IMR-90 (cell line): ENCODE results near the gene SNAP91. TPM values are rescaled to one million over a fixed set of nuclear protein-coding genes. Genes with fewer than 3 reads are reported as not detected.
A peak's percentile ranks its signal among the peaks of the same experiment; 100 is the strongest.

Experiments used
- ATAC-seq: fragments of 200-7000 bp; cut with Tn5 transposase; 2 replicates; pipeline ENCODE4 v1.9.1; 2020; ENCODE audit warnings: low read depth, mild to moderate bottlenecking, moderate library complexity
- BruUV-seq: library from RNA; stranded (reverse); fragments of 400-500 nt; replicated peaks from 2 replicates; lab custom pipeline; 2021; lab: Mats Ljungman, UMichigan
- CTCF ChIA-PET: fragments of 300-600 bp; formaldehyde crosslinking; extraction: SDS; loops from one replicate; lab custom pipeline; 2021; ENCODE audit warnings: antibody characterized with exemption; lab: Yijun Ruan, JAX
- POLR2A ChIA-PET: fragments of 300-600 bp; sonication (Branson Sonifier 250); formaldehyde crosslinking; loops from one replicate; lab custom pipeline; 2022; ENCODE audit warnings: antibody characterized with exemption; ENCODE audit not compliant: unreplicated experiment; lab: Charles Lee
- DNase-seq: peaks from one replicate; pipeline ENCODE4 v3.0.0; 2013
- H2AFZ ChIP-seq: replicated peaks from 2 replicates; pipeline ENCODE3; 2013; ENCODE audit warnings: low read length, mild to moderate bottlenecking; ENCODE audit not compliant: poor library complexity
- H2AK5ac ChIP-seq: 2 replicates; pipeline ENCODE4 v1.6.1; 2013; ENCODE audit warnings: low read depth, low read length, inconsistent platforms
- H2AK9ac ChIP-seq: replicated peaks from 2 replicates; pipeline ENCODE3; 2013; ENCODE audit warnings: mild to moderate bottlenecking, low read depth, low read length, moderate library complexity; ENCODE audit not compliant: poor library complexity
- H2BK120ac ChIP-seq: 2 replicates; pipeline ENCODE4 v1.6.1; 2013; ENCODE audit warnings: low read depth, low read length, inconsistent platforms
- H2BK15ac ChIP-seq: 3 replicates; pipeline ENCODE4 v1.6.1; 2013; ENCODE audit warnings: low read depth, low read length, inconsistent platforms
- H2BK20ac ChIP-seq: 2 replicates; pipeline ENCODE4 v1.6.1; 2013; ENCODE audit warnings: low read depth, mild to moderate bottlenecking, inconsistent platforms, low read length, moderate library complexity
- H2BK5ac ChIP-seq: 2 replicates; pipeline ENCODE4 v1.6.1; 2013; ENCODE audit warnings: mild to moderate bottlenecking, low read depth, low read length, inconsistent platforms; ENCODE audit not compliant: poor library complexity, severe bottlenecking
- H3K14ac ChIP-seq: replicated peaks from 2 replicates; pipeline ENCODE4 v1.6.1; 2013; ENCODE audit warnings: low read depth, low read length, inconsistent platforms
- H3K18ac ChIP-seq: 2 replicates; pipeline ENCODE4 v1.6.1; 2013; ENCODE audit warnings: low read depth, low read length, control low read depth
- H3K23ac ChIP-seq: 2 replicates; pipeline ENCODE4 v1.6.1; 2013; ENCODE audit warnings: low read depth, low read length, inconsistent platforms
- H3K27ac ChIP-seq: 2 replicates; pipeline ENCODE4 v1.5.1; 2013; ENCODE audit warnings: mild to moderate bottlenecking, control low read depth, low read length; ENCODE audit not compliant: insufficient read depth
- H3K27me3 ChIP-seq: 2 replicates; pipeline ENCODE4 v1.6.1; 2013; ENCODE audit warnings: low read length; ENCODE audit not compliant: control insufficient read depth, insufficient read depth
- H3K36me3 ChIP-seq: 2 replicates; pipeline ENCODE4 v1.6.1; 2013; ENCODE audit warnings: low read length, mixed read lengths; ENCODE audit not compliant: control insufficient read depth, insufficient read depth
- H3K4ac ChIP-seq: 2 replicates; pipeline ENCODE4 v1.6.1; 2013; ENCODE audit warnings: low read depth, low read length, inconsistent platforms
- H3K4me1 ChIP-seq: 2 replicates; pipeline ENCODE4 v1.6.1; 2013; ENCODE audit warnings: low read length, mixed read lengths; ENCODE audit not compliant: control insufficient read depth, insufficient read depth
- H3K4me2 ChIP-seq: 2 replicates; pipeline ENCODE4 v1.6.1; 2013; ENCODE audit warnings: low read depth, mild to moderate bottlenecking, control low read depth, low read length, moderate library complexity
- H3K4me3 ChIP-seq: 2 replicates; pipeline ENCODE4 v1.5.1; 2013; ENCODE audit warnings: low read depth, mild to moderate bottlenecking, control low read depth, low read length, moderate library complexity; ENCODE audit not compliant: insufficient read depth
- H3K56ac ChIP-seq: 2 replicates; pipeline ENCODE4 v1.6.1; 2013; ENCODE audit warnings: low read length, inconsistent platforms; ENCODE audit not compliant: insufficient read depth; ENCODE audit errors: extremely low read depth
- H3K79me1 ChIP-seq, 2 experiments: 2 replicates each; pipeline ENCODE4 v1.6.1; 2013; ENCODE audit warnings: low read length in 2 of 2, inconsistent platforms in 1 of 2, low read depth in 1 of 2
- H3K9ac ChIP-seq: 2 replicates; pipeline ENCODE4 v1.6.1; 2013; ENCODE audit warnings: low read depth, low read length, control low read depth
- H3K9me1 ChIP-seq: 2 replicates; pipeline ENCODE4 v1.6.1; 2013; ENCODE audit warnings: low read length, inconsistent platforms; ENCODE audit not compliant: insufficient read depth
- H3K9me3 ChIP-seq: 2 replicates; pipeline ENCODE4 v1.6.1; 2013; ENCODE audit warnings: low read length; ENCODE audit not compliant: control insufficient read depth, insufficient read depth
- H4K20me1 ChIP-seq: 2 replicates; pipeline ENCODE4 v1.6.1; 2013; ENCODE audit warnings: low read length, inconsistent platforms; ENCODE audit not compliant: insufficient read depth
- H4K5ac ChIP-seq: 2 replicates; pipeline ENCODE4 v1.6.1; 2013; ENCODE audit warnings: mild to moderate bottlenecking, low read depth, low read length, control low read depth
- H4K8ac ChIP-seq, 2 experiments: 2 replicates each; pipeline ENCODE4 v1.6.1; 2013; ENCODE audit warnings: low read depth in 2 of 2, low read length in 2 of 2, control low read depth in 1 of 2, inconsistent platforms in 1 of 2
- H4K91ac ChIP-seq: 2 replicates; pipeline ENCODE4 v1.6.1; 2013; ENCODE audit warnings: low read depth, low read length, inconsistent platforms; ENCODE audit not compliant: insufficient read depth
- FOS ChIP-seq: fragments of 150-350 bp; IDR thresholded peaks from 2 replicates; pipeline ENCODE4 v1.6.1; 2016; ENCODE audit warnings: low read depth, low read length
- MXI1 ChIP-seq: IDR thresholded peaks from 2 replicates; pipeline ENCODE4 v1.6.1; 2012; ENCODE audit warnings: low read depth, mild to moderate bottlenecking, low read length, moderate library complexity, borderline replicate concordance
- NFE2L2 ChIP-seq: fragments of 150-350 bp; IDR thresholded peaks from 2 replicates; pipeline ENCODE4 v1.6.1; 2016; ENCODE audit warnings: low read depth, mild to moderate bottlenecking, low read length
- RAD21 ChIP-seq: IDR thresholded peaks from 2 replicates; pipeline ENCODE4 v1.6.1; 2012; ENCODE audit warnings: low read length, improper control_type of control experiment
- RCOR1 ChIP-seq: IDR thresholded peaks from 2 replicates; pipeline ENCODE4 v1.6.1; 2012; ENCODE audit warnings: mild to moderate bottlenecking, low read length, improper control_type of control experiment; ENCODE audit not compliant: insufficient replicate concordance
- RFX5 ChIP-seq: IDR thresholded peaks from 2 replicates; pipeline ENCODE4 v1.8.0; 2012; ENCODE audit warnings: low read depth, mild to moderate bottlenecking, low read length, moderate library complexity
- SMC3 ChIP-seq: fragments of 150-350 bp; IDR thresholded peaks from 2 replicates; pipeline ENCODE4 v1.6.1; 2016; ENCODE audit warnings: low read depth, mild to moderate bottlenecking, antibody characterized with exemption, low read length, moderate library complexity
- WGBS, 2 experiments: methylation state at CpG; one replicate each; pipeline versions ENCODE4 v1.1.5 to v1.1.7; 2013; ENCODE audit warnings: missing lambda C conversion rate in 2 of 2; ENCODE audit not compliant: insufficient read length in 1 of 2; ENCODE audit errors: extremely low coverage in 2 of 2; 5-methylcytosine and 5-hydroxymethylcytosine counted together
- dilution Hi-C: fragments of 300-500 bp; cut with HindIII; formaldehyde crosslinking; loops from one replicate; pipeline ENCODE4 v1.14.3; 2018; ENCODE audit warnings: low sequenced_read_pairs; ENCODE audit not compliant: unreplicated experiment
- in situ Hi-C: fragments of 300-500 bp; cut with MboI; formaldehyde crosslinking; loops from 3 replicates; pipeline ENCODE4 v1.14.3; 2019; ENCODE audit warnings: low sequenced_read_pairs, inconsistent platforms, mixed read lengths
- intact Hi-C: fragments of 100-400 bp; cut with micrococcal nuclease; formaldehyde crosslinking; loops from 2 replicates; pipeline ENCODE4 v1.10.0; 2022
- polyA plus RNA-seq, 3 experiments: library from polyadenylated mRNA; depleted of rRNA; stranded (reverse); fragments of >200 nt; gene quantifications; 2 replicates each; pipeline ENCODE4 v1.2.3, GENCODE V29; 2012; ENCODE audit warnings: low replicate concordance in 1 of 3
- total RNA-seq: library from RNA; depleted of rRNA; stranded (reverse); fragments of >200 nt; gene quantifications from 2 replicates; pipeline ENCODE4 v1.2.3, GENCODE V29; 2012

SNAP91 gene
- total and polyA plus RNA-seq, 2 of the 4 experiments (the other 2 are of a cell fraction) = not detected

GRCh38 chr6:83708546-83708969 lies 343 bp downstream of the SNAP91 start:
- no peak overlapping the region for H3K27ac ChIP-seq
- dilution Hi-C loops (no loop called here), in situ Hi-C loops (no loop called here), intact Hi-C loops (no loop called here)
- no peak overlapping the region for H4K8ac ChIP-seq
- no peak overlapping the region for H3K23ac ChIP-seq
- H3K4me1 ChIP-seq = no peaks in the 10 kb centered on the region
- no peak overlapping the region for H3K18ac ChIP-seq
- H3K9ac ChIP-seq = no peak overlapping the region
- DNase-seq (no peak), ATAC-seq (peak; percentile 83)
- no peak overlapping the region for H2AK5ac ChIP-seq
- 4% methylated on average over 22 of the region's 52 CpGs; no CpG with 5 or more reads in 1 of the 2 experiments for WGBS, 2 experiments
- CTCF ChIA-PET = no interaction called here
- H3K56ac ChIP-seq = no peak overlapping the region
- TF ChIP-seq RCOR1 = no peak
- no peak for TF ChIP-seq SMC3
- no peak for TF ChIP-seq RFX5
- TF ChIP-seq NFE2L2 = no peak
- no peak for TF ChIP-seq RAD21
- no peak for TF ChIP-seq MXI1
- TF ChIP-seq FOS = no peak
- H3K27me3 ChIP-seq = peaks cover 26% of the 10 kb centered on the region
- H3K9me3 ChIP-seq = peaks cover 5% of the 10 kb centered on the region
- H2AK9ac ChIP-seq = no peak overlapping the region
- H4K91ac ChIP-seq = no peak overlapping the region
- no peak overlapping the region for H3K14ac ChIP-seq
- H2BK20ac ChIP-seq = no peak overlapping the region
- peak overlapping the region; percentile 62; the same call in 1 of the 2 replicates for H3K4me2 ChIP-seq
- no peaks in the 10 kb centered on the region for H3K36me3 ChIP-seq
- peak overlapping the region; percentile 34; the same call in 1 of the 2 replicates for H3K4me3 ChIP-seq
- no peak overlapping the region for H4K5ac ChIP-seq
- H2AFZ ChIP-seq = peak overlapping the region; percentile 83
- no TSS peak for BruUV-seq
- POLR2A ChIA-PET = no interaction called here
- no peaks in the 10 kb centered on the region for H3K79me1 ChIP-seq
- H2BK5ac ChIP-seq = no peak overlapping the region
- no peaks in the 10 kb centered on the region for H4K20me1 ChIP-seq
- H3K9me1 ChIP-seq = no peaks in the 10 kb centered on the region
- H2BK120ac ChIP-seq = no peak overlapping the region
- no peak overlapping the region for H2BK15ac ChIP-seq
- H3K4ac ChIP-seq = no peak overlapping the region
